Measurements from ENCODE around the gene LTBP1. TPM values are rescaled to one million over a fixed set of nuclear protein-coding genes. Genes with fewer than 3 reads are reported as not detected.

The LTBP1 gene
- total and polyA plus RNA-seq, 10 of the 15 experiments (the other 5 are each of a cell fraction or from before 2014, with no cell fraction given) = 0.01 to 0.28 (median 0.12) TPM; not detected in 2

GRCh38 chr2:33425161-33425560 is 478.4 kb downstream of the LTBP1 start:
- WGBS (ENCODE audit: insufficient coverage, insufficient replicate concordance, low lambda C conversion rate, missing lambda C conversion rate) = 100% methylated on average over 1 of the region's 1 CpG

GRCh38 chr2:33425586-33426031 is 478.9 kb downstream of the LTBP1 start:
- CTCF ChIA-PET = no interaction called here
- Histone ChIP-seq H3K27me3 (replicated peaks in 1 of 2; ENCODE audit: control insufficient read depth in 2 of 2, insufficient read depth in 2 of 2, low read length in 1 of 2) (no peaks in the 10 kb centered on the region), H3K4me1 (ENCODE audit: control insufficient read depth, insufficient read depth, low read length) (no peaks in the 10 kb centered on the region), H2AFZ (ENCODE audit: control insufficient read depth, low read depth, low read length) (no peak overlapping the region), H3K9me3 (replicated peaks; ENCODE audit: control insufficient read depth, insufficient read depth, low read length) (no peaks in the 10 kb centered on the region), H3K27ac (ENCODE audit: control insufficient read depth, insufficient read depth) (no peak overlapping the region), H3K79me2 (ENCODE audit: control insufficient read depth, insufficient read depth, low read length) (no peaks in the 10 kb centered on the region), H3K4me2 (ENCODE audit: control insufficient read depth, insufficient read depth) (no peak overlapping the region), H4K20me1 (ENCODE audit: control insufficient read depth, insufficient read depth) (no peaks in the 10 kb centered on the region), H3K36me3 (ENCODE audit: control insufficient read depth in 2 of 2, insufficient read depth in 2 of 2, low read length in 1 of 2) (no peaks in the 10 kb centered on the region), H3K4me3 (no peak overlapping the region), H3K9ac (ENCODE audit: control insufficient read depth, insufficient read depth, low read length) (no peak overlapping the region)
- intact Hi-C loops (cut with micrococcal nuclease; ENCODE audit: unreplicated experiment) (no loop called here), in situ Hi-C loops (cut with MboI) (no loop called here)
- WGBS (ENCODE audit: insufficient coverage, insufficient replicate concordance, low lambda C conversion rate, missing lambda C conversion rate) = 100% methylated on average over 1 of the region's 1 CpG
- DNase-seq (ENCODE audit: low read depth, low spot score) (no peak), FAIRE-seq (no peak), ATAC-seq (no peak)
- BruUV-seq (replicated peaks) = no TSS peak
- RAD21 ChIA-PET (ENCODE audit: unreplicated experiment) = no interaction called here
- SMC1A ChIA-PET (ENCODE audit: uncharacterized antibody, unreplicated experiment) = no interaction called here
- POLR2A ChIA-PET = no interaction called here
- no peak for TF ChIP-seq ZNF622 (IDR thresholded peaks at IDR 0.05)
- no peak for TF ChIP-seq CBFB (IDR thresholded peaks at IDR 0.05; ENCODE audit: low read depth)
- TF ChIP-seq KDM1A (IDR thresholded peaks at IDR 0.05; ENCODE audit: borderline replicate concordance) = no peak
- no peak for TF ChIP-seq SRF (IDR thresholded peaks at IDR 0.05; ENCODE audit: low read depth in 2 of 2, low read length in 2 of 2)
- no peak for TF ChIP-seq CHD4 (IDR thresholded peaks at IDR 0.05)

More at GRCh38 chr2:33425161-33425560, 478.4 kb downstream of the LTBP1 start:
- Histone ChIP-seq H3K79me2 (ENCODE audit: control insufficient read depth, insufficient read depth, low read length) (no peaks in the 10 kb centered on the region), H3K4me2 (ENCODE audit: control insufficient read depth, insufficient read depth) (no peak overlapping the region), H3K36me3 (ENCODE audit: control insufficient read depth in 2 of 2, insufficient read depth in 2 of 2, low read length in 1 of 2) (no peaks in the 10 kb centered on the region), H4K20me1 (ENCODE audit: control insufficient read depth, insufficient read depth) (no peaks in the 10 kb centered on the region), H3K27ac (ENCODE audit: control insufficient read depth, insufficient read depth) (no peak overlapping the region), H2AFZ (ENCODE audit: control insufficient read depth, low read depth, low read length) (no peak overlapping the region), H3K27me3 (replicated peaks in 1 of 2; ENCODE audit: control insufficient read depth in 2 of 2, insufficient read depth in 2 of 2, low read length in 1 of 2) (no peaks in the 10 kb centered on the region), H3K9ac (ENCODE audit: control insufficient read depth, insufficient read depth, low read length) (no peak overlapping the region), H3K9me3 (replicated peaks; ENCODE audit: control insufficient read depth, insufficient read depth, low read length) (no peaks in the 10 kb centered on the region), H3K4me1 (ENCODE audit: control insufficient read depth, insufficient read depth, low read length) (no peaks in the 10 kb centered on the region), H3K4me3 (no peak overlapping the region)
- SMC1A ChIA-PET (ENCODE audit: uncharacterized antibody, unreplicated experiment) = no interaction called here
- DNase-seq (ENCODE audit: low read depth, low spot score) (no peak), FAIRE-seq (no peak), ATAC-seq (no peak)
- no TSS peak for BruUV-seq (replicated peaks)
- CTCF ChIA-PET = no interaction called here
- in situ Hi-C loops (cut with MboI) = no loop called here
- POLR2A ChIA-PET = no interaction called here
- intact Hi-C loops (cut with micrococcal nuclease; ENCODE audit: unreplicated experiment) = no loop called here
- RAD21 ChIA-PET (ENCODE audit: unreplicated experiment) = no interaction called here
- TF ChIP-seq CREB1 (IDR thresholded peaks at IDR 0.05; ENCODE audit: low read depth) = no peak
- no peak for TF ChIP-seq IRF5 (IDR thresholded peaks at IDR 0.05; ENCODE audit: borderline replicate concordance)
- no peak for TF ChIP-seq NRF1 (conservative IDR thresholded peaks at IDR 0.05; ENCODE audit: low read depth, low read length)
- TF ChIP-seq KAT2A (conservative IDR thresholded peaks at IDR 0.05; ENCODE audit: control insufficient read depth, low read depth, low read length) = no peak
- TF ChIP-seq EED (IDR thresholded peaks at IDR 0.05; ENCODE audit: low read depth) = no peak

Measured in GM12878 (cell line).